Left forelimb (tissue), 1 donor: ENCODE measurements around the gene PPFIA3.
A peak's percentile ranks its signal among the peaks of the same experiment; 100 is the strongest.
"Not testable (repeated sequence)": the region's sequence is repeated elsewhere in the genome, so short reads cannot be mapped to it uniquely, and the experiment has no call there.

Experiments used
- DNase-seq: peaks from one replicate; pipeline ENCODE4 v3.0.0-alpha.2; 2018; ENCODE audit warnings: low spot score

PPFIA3 gene

GRCh38 chr19:49125025-49125731 is 5.8 kb downstream of the PPFIA3 start:
- no peak for DNase-seq

DNA sequence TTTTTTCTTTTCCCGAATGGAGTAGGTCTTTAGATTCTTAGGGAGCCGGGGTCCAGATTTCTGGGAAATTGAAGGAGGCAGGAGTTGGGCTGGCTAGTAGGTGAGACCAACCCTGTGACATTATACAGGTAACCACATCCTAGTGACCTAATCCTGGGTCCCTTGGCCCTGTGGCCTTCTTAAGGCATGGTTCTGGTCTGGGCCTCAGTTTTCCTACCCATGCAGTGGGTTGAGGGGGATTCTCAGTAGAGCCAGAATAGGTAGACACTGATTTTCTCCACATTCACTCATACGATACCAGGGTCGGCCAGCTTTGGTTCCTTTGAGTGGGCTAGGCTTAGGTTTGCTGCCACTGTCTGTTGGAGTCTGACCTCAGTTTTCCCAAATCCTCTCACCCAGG is 7.2 kb downstream of the PPFIA3 start:
- DNase-seq = no peak

DNA sequence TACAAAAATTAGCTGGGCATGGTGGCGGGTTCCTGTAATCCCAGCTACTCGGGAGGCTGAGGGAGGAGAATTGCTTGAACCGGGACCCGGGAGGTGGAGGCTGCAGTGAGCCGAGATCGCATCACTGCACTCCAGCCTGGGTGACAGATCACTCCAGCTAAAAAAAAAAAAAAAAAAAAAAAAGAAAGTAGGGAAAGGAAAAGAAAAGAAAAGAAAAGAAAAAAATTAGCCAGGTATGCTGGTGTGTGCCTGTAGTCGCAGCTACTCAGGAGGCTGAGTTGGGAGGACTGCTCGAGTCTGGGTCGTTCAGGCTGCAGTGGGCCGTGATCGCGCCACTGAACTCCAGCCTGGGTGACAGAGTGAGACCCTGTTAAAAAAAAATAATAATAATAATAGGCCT is 7.9 kb downstream of the PPFIA3 start:
- DNase-seq = not testable (repeated sequence)

DNA sequence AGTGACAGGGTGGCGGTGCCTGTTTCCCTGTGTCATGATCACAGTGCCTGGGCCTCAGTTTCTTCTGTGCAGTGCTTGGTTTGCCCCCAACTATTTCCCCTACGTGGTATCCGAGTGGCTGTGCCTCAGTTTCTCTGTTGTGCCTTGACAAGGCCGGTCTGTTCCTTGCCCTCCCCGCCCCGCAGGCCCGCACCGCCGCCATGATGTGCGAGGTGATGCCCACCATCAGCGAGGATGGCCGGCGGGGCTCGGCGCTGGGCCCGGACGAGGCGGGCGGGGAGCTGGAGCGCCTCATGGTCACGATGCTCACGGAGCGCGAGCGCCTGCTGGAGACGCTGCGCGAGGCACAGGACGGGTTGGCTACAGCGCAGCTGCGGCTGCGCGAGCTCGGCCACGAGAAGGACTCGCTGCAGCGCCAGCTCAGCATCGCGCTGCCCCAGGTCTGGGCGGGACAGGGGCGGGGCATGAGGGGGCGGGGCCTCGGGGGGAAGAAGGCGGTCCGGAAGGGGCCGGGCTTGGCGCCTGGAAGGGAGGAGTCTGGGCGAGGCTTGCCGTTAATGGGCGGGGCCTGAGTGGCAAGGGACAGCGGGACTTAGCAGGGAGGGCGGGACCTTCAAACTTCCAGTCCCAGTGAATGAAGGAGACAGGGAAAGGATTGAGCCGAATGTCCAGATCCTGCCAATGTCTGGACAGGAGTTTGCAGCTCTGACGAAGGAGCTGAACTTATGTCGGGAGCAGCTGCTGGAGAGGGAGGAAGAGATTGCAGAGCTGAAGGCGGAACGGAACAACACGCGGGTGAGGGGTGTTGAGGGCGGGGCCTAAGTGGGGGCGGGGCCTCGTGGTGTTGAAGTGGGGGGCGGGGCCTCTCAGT is 8.6 kb downstream of the PPFIA3 start:
- peak; percentile 98 for DNase-seq

DNA sequence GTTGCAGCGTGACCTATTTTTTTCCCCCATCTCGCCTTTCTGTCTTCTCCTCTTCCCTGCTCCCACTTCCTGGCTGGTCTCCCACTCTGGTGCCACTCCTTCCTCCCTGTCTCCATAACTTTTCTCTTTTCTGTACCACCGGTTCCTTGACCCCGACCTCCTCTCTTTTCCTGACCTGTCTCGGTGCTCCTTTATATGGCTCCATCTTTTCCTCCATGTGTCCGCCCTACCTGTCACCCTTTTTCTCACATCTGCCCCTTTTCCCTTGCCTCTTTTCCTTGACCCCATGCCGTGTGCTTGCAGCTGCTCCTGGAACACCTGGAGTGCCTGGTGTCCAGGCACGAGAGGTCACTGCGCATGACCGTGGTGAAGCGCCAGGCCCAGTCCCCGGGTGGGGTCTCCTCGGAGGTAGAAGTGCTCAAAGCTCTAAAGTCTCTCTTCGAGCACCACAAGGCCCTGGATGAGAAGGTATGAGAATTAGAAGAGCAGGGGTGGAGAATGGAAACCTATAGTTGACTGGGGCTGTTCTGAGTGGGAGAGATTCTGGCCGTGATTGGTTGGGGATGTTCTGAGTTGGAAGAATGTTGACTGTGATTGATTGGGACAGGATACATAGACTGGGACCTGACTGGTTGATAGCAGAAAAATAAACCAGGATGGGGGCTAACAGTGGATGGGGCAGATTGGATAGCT is 9.3 kb downstream of the PPFIA3 start:
- no peak for DNase-seq

DNA sequence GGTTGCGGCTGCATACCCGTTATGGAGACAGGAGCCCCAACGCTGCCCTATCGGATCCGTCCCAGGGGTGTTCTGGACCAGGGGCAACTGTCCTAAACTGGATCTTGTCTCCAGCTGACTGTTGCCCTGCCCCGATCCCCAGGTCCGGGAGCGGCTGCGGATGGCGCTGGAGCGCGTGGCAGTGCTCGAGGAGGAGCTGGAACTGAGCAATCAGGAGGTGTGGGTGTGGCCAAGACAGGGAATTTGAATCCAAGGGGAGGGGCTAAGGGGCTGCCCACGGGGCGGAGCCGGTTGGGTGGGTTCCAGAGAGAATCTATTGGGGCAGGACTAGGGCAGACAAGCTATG is 9.9 kb downstream of the PPFIA3 start:
- DNase-seq = no peak

DNA sequence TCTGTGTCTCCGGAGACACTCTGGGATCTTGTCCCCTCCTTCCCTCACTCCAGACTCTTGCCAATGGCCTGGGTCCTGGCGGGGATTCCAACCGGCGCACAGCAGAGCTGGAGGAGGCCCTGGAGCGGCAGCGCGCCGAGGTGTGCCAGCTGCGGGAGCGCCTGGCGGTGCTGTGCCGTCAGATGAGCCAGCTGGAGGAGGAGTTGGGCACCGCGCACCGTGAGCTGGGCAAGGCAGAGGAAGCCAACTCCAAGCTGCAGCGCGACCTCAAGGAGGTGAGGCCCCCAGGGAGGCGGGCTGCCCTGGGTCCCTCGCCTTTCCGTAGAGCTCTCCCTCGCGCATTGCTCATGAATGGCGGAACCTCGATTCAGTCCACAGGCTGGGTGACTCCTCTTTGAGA is 11.0 kb downstream of the PPFIA3 start:
- DNase-seq = no peak

GRCh38 chr19:49132974-49133609 is 13.7 kb downstream of the PPFIA3 start:
- peak; percentile 64 for DNase-seq

DNA sequence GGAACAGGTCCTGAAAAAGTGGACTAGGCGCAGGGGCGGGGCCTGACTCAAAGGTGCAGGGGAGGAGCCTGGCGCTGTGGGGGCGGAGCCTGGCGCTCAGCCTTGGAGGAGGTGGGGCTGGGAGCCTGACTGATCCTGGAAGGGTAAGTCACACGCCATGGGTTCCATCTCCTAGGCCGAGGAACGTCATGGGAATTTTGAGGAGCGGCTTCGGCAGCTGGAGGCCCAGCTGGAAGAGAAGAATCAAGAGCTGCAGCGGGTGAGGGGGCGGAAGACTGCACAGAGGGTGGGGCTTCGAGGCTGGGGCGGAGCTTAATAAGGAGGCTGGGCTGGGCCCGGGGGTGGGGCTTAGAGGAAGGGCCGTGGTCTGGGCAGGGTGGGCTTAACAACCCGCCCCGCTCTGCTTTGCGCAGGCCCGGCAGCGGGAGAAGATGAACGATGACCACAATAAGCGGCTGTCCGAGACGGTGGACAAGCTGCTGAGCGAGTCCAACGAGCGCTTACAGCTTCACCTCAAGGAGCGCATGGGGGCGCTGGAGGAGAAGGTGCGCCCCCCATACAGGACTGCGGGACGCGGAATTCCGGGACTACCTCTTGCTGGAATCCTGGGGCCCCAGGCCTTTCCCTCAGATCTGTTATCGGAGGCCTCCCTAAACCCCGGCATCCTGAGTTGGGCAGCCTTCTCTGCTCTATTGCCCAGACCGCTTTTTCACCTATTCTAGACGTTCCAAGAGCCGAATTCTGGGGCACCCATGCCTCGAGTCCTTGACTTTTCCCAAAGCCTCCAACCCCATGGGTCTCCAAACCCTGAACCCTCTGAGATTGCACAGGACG is 14.5 kb downstream of the PPFIA3 start:
- peak; percentile 81 for DNase-seq

DNA sequence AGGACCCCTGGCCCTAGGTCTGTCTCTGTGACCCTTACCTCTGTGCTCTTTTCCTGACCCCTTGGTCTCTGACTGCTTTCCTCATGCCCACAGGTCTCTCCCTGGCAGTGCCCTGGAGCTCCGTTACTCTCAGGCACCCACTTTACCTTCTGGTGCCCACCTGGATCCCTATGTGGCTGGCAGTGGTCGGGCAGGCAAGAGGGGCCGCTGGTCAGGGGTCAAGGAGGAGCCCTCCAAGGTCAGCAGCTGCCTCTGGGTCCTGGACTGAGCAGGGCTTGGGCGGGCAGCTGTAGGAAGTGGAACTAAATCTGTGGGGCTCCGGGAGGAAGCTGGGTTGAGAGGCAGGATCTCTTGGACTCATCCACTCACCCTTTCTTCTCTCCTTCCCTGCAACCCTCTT is 16.3 kb downstream of the PPFIA3 start:
- no peak for DNase-seq

DNA sequence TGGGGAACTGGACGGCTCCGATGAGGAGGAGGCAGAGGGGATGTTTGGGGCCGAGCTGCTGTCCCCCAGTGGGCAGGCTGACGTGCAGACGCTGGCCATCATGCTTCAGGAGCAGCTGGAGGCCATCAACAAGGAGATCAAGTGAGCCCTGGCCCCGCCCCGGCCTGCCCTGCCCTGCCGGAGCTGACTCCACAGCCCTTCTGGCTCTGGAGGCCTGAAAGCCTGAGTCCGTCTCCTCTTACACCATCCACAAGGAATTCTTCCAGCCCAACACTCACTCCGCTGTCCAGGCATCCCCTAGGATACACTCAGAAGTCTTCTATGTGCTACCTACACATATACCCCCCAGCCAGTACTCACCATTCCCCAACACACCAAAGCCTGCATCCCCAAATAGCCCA is 17.4 kb downstream of the PPFIA3 start:
- peak; percentile 64 for DNase-seq

- no peak for DNase-seq
These were observed 21.6 kb downstream of the PPFIA3 start for GRCh38 chr19:49140951-49141350.

DNA sequence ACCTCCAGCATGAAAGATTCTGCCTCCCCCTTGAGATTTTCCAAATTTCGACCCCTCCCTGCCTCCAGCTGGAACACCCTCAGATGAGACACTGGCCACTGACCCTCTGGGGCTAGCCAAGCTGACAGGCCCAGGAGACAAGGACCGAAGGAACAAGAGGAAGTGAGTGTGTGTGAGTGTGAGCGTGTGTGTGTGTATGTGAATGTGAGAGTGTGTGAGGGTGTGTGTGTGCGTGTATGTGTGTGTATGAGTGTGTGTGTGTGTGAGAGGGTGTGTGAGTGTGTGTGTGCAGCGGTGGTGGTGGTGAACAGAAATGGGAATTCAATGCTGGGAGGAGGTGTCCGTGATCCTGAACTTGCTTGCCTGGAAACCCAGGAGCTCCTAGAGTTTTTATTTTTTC is 22.0 kb downstream of the PPFIA3 start:
- DNase-seq = no peak

DNA sequence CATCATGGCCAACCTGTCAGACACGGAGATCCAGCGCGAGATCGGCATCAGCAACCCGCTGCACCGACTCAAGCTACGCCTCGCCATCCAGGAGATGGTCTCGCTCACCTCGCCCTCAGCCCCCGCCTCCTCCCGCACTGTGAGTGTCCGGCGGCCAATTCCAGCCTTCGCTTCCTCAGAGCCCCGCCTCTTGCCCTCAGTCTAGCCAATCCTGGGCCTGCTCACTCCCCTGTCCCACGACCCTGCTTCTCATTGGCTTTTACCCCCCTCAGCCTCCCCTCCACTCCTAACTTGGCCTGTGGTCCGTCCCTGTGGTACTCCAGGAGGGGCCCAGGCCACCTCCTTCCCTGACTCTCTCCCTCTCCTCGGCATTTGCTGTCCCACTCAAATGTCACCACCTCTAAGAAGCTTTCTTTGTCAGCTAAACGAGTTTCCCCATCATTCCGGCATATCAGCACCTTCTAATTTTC is 23.6 kb downstream of the PPFIA3 start:
- peak; percentile 89 for DNase-seq

DNA sequence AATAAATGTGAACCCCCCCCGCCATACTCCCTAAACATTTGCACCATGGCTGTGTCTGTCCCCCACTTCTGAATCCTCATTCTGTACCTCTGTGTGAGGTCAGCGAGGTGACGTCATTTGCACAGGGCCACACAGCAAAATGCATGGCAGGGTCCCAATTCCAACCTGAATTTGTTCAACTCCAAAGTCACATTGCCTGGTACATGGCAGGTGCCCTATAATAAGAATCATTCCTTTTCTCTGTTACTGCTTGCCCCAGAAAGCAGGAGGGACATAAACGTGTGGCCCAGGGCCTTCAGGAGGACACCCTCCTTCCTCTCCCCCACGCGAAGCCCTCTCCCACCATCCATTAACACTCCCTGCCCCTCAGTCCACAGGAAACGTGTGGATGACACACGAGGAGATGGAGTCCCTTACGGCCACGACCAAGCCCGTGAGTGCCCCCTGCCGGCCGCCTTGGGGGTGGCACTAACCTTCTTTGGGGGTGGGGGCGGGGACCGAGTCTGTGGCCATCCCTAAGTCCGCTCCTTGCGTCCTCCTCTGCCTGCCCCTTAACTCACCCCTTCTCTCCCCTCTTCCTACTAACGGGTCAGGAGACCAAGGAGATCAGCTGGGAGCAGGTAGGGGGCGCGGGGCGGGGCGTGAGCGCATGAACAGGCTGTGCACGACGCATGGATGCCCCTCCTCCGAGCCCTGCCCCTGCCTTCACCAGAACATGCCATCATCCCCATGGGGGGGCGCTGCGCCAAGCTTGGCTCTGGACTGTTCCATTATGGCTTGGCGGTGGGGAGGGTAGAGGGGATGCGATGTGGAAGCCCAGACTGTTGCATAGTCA is 26.4 kb downstream of the PPFIA3 start:
- DNase-seq = peak; percentile 85

GRCh38 chr19:49146408-49146770 is 27.0 kb downstream of the PPFIA3 start:
- not testable (repeated sequence) for DNase-seq

GRCh38 chr19:49148044-49148682 is 28.8 kb downstream of the PPFIA3 start:
- no peak for DNase-seq

DNA sequence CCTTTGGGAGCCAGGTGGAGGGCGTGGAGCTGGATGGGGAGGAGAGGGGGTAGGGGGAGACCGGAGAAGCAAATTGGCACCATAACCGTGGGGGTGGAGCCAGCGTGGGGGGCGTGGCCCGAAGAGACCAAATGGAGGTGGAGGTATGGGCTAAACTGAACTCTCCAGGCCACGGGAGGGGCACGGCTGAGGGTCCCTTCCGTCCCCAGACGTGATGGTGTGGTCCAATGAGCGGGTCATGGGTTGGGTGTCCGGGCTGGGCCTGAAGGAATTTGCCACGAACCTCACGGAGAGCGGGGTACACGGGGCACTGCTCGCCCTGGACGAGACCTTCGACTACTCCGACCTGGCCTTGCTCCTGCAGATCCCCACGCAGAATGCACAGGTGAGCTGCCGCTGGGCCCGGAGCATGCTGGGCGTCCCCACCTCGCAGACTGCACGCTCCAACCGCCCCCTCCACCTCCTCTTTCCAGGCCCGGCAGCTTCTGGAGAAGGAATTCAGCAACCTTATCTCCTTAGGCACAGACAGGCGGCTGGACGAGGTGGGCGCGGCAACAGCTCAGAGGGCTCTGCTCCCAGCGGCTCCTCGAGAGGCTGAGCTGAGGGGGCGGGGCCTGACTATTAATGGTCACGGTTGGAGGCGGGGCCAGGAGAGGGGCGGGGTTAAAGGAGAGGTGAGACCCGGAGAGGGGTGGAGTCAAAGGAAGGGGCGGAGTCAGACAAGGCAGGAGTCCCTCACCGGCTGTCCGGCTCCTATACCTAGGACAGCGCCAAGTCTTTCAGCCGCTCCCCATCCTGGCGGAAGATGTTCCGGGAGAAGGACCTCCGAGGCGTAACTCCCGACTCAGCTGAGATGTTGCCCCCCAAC is 29.7 kb downstream of the PPFIA3 start:
- DNase-seq = peak; percentile 95

DNA sequence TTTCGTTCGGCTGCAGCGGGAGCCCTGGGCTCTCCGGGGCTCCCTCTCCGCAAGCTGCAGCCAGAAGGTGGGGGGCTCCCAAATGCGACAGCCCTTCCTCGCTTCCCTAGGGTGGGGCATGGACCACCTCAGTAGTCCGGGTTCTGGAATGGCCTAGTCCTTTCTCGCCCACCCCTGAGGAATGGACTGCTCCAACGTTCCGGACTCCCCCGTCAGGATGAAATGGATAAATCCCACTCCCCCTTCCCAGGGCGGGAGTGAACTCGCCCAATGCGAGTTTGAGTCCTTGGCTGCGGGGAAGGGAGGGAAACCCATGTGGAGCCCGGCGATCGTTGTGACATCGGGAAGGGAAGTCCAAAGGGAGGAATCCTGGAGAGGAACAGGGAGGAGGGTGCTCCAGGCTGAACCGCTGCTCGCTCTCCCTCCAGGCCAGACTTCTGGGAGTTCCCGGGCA is 30.3 kb downstream of the PPFIA3 start:
- DNase-seq = peak; percentile 91
